HepG2 (cell line): ENCODE data around the gene CORO7. TPM values are rescaled to one million over a fixed set of nuclear protein-coding genes. Genes with fewer than 3 reads are reported as not detected.

Experiments used
- ATF1 ChIP-seq: IDR thresholded peaks from 2 replicates; pipeline ENCODE4 v1.6.1; 2016; ENCODE audit warnings: mild to moderate bottlenecking, control low read depth
- CREB3 ChIP-seq: sonication (generic); formaldehyde crosslinking; IDR thresholded peaks from 2 replicates; pipeline ENCODE4 v1.5.0; 2020; ENCODE audit warnings: missing genetic modification reagents
- FOXJ3 ChIP-seq: sonication (generic); formaldehyde crosslinking; IDR thresholded peaks from 2 replicates; pipeline ENCODE4 v1.4.0; 2020; ENCODE audit warnings: missing genetic modification reagents, mild to moderate bottlenecking, borderline replicate concordance
- GLI4 ChIP-seq: sonication (generic); formaldehyde crosslinking; IDR thresholded peaks from 2 replicates; pipeline ENCODE4 v1.5.1; 2020; ENCODE audit warnings: missing genetic modification reagents, mild to moderate bottlenecking, moderate library complexity, borderline replicate concordance
- HCFC1 ChIP-seq: fragments of 150-350 bp; IDR thresholded peaks from 2 replicates; pipeline ENCODE4 v1.6.1; 2014; ENCODE audit warnings: low read depth, low read length
- HES4 ChIP-seq: sonication (generic); formaldehyde crosslinking; IDR thresholded peaks from 2 replicates; pipeline ENCODE4 v1.9.0; 2021; ENCODE audit warnings: mild to moderate bottlenecking, missing genetic modification reagents, borderline replicate concordance
- HOXA3 ChIP-seq: sonication (generic); formaldehyde crosslinking; IDR thresholded peaks from 2 replicates; pipeline ENCODE4 v1.5.0; 2020; ENCODE audit warnings: missing genetic modification reagents
- KAT8 ChIP-seq: IDR thresholded peaks from 2 replicates; pipeline ENCODE4 v1.6.1; 2016; ENCODE audit warnings: missing genetic modification reagents, missing compliant biosample characterization
- NFE2L2 ChIP-seq: fragments of 150-350 bp; IDR thresholded peaks from 2 replicates; pipeline ENCODE4 v1.6.1; 2014; ENCODE audit warnings: low read length
- NR2F1 ChIP-seq, 2 experiments: fragments of 450-650 bp in 1 of 2; formaldehyde crosslinking in 1 of 2; IDR thresholded peaks; 2 replicates each; pipeline versions ENCODE4 v1.5.0 to v1.6.1; 2016 to 2020; ENCODE audit warnings: mild to moderate bottlenecking in 1 of 2, missing compliant biosample characterization in 1 of 2, missing genetic modification reagents in 1 of 2, moderate library complexity in 1 of 2
- NR3C1 ChIP-seq: sonication (generic); formaldehyde crosslinking; IDR thresholded peaks from 2 replicates; pipeline ENCODE4 v1.4.0; 2020; ENCODE audit warnings: missing genetic modification reagents
- SCMH1 ChIP-seq: sonication (generic); formaldehyde crosslinking; IDR thresholded peaks from 2 replicates; pipeline ENCODE4 v1.9.0; 2021; ENCODE audit warnings: missing genetic modification reagents, mild to moderate bottlenecking, borderline replicate concordance
- TRAFD1 ChIP-seq: sonication (generic); formaldehyde crosslinking; IDR thresholded peaks from 2 replicates; pipeline ENCODE4 v1.5.1; 2020; ENCODE audit warnings: missing genetic modification reagents, mild to moderate bottlenecking, borderline replicate concordance
- ZMAT3 ChIP-seq: sonication (generic); formaldehyde crosslinking; conservative IDR thresholded peaks from 2 replicates; pipeline ENCODE4 v1.7.0; 2021; ENCODE audit warnings: missing genetic modification reagents
- ZNF331 ChIP-seq: sonication (generic); formaldehyde crosslinking; IDR thresholded peaks from 2 replicates; pipeline ENCODE4 v1.4.0; 2020; ENCODE audit warnings: missing genetic modification reagents
- ZNF354B ChIP-seq: sonication (generic); formaldehyde crosslinking; IDR thresholded peaks from 2 replicates; pipeline ENCODE4 v1.8.0; 2022; ENCODE audit warnings: mild to moderate bottlenecking, missing genetic modification reagents
- ZNF44 ChIP-seq: sonication (generic); formaldehyde crosslinking; IDR thresholded peaks from 2 replicates; pipeline ENCODE4 v1.5.1; 2020; ENCODE audit warnings: mild to moderate bottlenecking, missing genetic modification reagents
- ZNF556 ChIP-seq: sonication (generic); formaldehyde crosslinking; IDR thresholded peaks from 2 replicates; pipeline ENCODE4 v1.4.0; 2020; ENCODE audit warnings: mild to moderate bottlenecking, missing genetic modification reagents, borderline replicate concordance
- ZNF570 ChIP-seq: sonication (generic); formaldehyde crosslinking; IDR thresholded peaks from 2 replicates; pipeline ENCODE4 v1.4.0; 2020; ENCODE audit warnings: mild to moderate bottlenecking, missing genetic modification reagents, borderline replicate concordance
- ZNF589 ChIP-seq: sonication (generic); formaldehyde crosslinking; conservative IDR thresholded peaks from 2 replicates; pipeline ENCODE4 v1.8.0; 2022; ENCODE audit warnings: mild to moderate bottlenecking, moderate library complexity, missing genetic modification reagents
- ZNF724P ChIP-seq: sonication (generic); formaldehyde crosslinking; IDR thresholded peaks from 2 replicates; pipeline ENCODE4 v1.8.0; 2022; ENCODE audit warnings: missing genetic modification reagents, borderline replicate concordance
- ZNF776 ChIP-seq: sonication (generic); formaldehyde crosslinking; IDR thresholded peaks from 2 replicates; pipeline ENCODE4 v1.4.0; 2020; ENCODE audit warnings: mild to moderate bottlenecking, missing genetic modification reagents
- ZNF83 ChIP-seq: sonication (generic); formaldehyde crosslinking; IDR thresholded peaks from 2 replicates; pipeline ENCODE4 v1.4.0; 2020; ENCODE audit warnings: missing genetic modification reagents, mild to moderate bottlenecking, borderline replicate concordance
- polyA plus RNA-seq, 8 experiments: library from polyadenylated mRNA; depleted of rRNA in 3 of 8; stranded (reverse) in 7 of 8; unstranded in 1 of 8; fragments of >200 nt; fragmentation: Illumina TruSeq in 4 of 8; extraction: Trizol in 4 of 8; gene quantifications; 2 replicates each; pipeline versions ENCODE4 v1.2.1 to v1.2.3, GENCODE V29; 2011 to 2016; ENCODE audit warnings: low read depth in 4 of 8, missing spikeins in 1 of 8, mixed read lengths in 1 of 8; ENCODE audit not compliant: insufficient read depth in 1 of 8
- total RNA-seq, 5 experiments: library from RNA; depleted of rRNA; stranded (reverse); fragments of >200 nt; fragmentation: Illumina TruSeq; extraction: Trizol; gene quantifications; 2 replicates each; pipeline ENCODE4 v1.2.3, GENCODE V29; 2016; ENCODE audit warnings: low read depth in 1 of 5
- TF ChIP-seq, protein P1 (sequence below): sonication (generic); formaldehyde crosslinking; IDR thresholded peaks from 2 replicates; pipeline ENCODE4 v1.4.0; 2020; ENCODE audit warnings: missing genetic modification reagents
- TF ChIP-seq, protein P2 (sequence below): sonication (generic); formaldehyde crosslinking; IDR thresholded peaks from 2 replicates; pipeline ENCODE4 v1.8.0; 2022; ENCODE audit warnings: missing genetic modification reagents, low read depth, mild to moderate bottlenecking, borderline replicate concordance
- TF ChIP-seq, protein P3 (sequence below): sonication (generic); formaldehyde crosslinking; IDR thresholded peaks from 2 replicates; pipeline ENCODE4 v1.4.0; 2020; ENCODE audit warnings: missing genetic modification reagents, borderline replicate concordance

Gene CORO7
- total and polyA plus RNA-seq, 2 of the 13 experiments (the other 11 are each of a cell fraction or from before 2014, with no cell fraction given) = 9.9 to 14.3 TPM

DNA sequence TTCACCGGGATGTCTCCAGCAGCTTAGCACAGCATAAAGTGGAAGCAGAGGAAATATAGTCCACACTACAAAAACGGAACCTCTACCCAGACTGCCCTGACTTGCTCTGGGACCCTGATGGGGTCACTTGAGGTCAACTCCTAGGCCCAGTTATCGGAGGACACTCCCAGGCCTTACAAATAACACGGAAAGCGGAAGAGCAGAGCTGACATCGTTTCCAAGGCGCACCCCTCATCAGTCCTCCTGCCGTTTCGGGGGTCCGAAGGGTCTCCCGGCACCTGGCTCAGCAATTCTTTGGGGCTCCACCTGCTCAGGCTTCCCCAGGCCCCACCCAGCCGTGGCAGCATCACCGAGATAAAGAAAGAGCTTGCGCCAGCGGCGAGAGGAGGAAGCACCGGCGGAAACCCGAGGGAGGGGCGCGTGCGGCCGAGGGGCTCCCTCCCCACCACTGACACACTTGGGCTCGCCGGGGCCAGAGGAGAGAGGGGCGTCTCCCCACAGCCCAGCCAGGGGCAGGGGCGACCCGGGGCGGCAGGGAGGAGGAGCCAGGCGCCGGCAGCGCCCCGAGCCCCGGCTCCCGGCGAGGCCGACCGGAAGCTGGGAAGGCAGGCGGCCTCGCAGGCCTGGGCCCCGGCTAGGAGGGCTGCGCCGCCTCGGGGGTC lies 727 bp downstream of the CORO7 start (continued):
- TF ChIP-seq NFE2L2 (no peak), ZNF724P (CRISPR knock-in tag) (no peak), TRAFD1 (CRISPR knock-in tag) (no peak), ZNF44 (CRISPR knock-in tag) (0 out of 2 replicates have a peak, but pooled peaks have one; percentile 52), ZNF589 (CRISPR knock-in tag) (no peak; the same call in 1 of the 2 replicates), ZNF331 (CRISPR knock-in tag) (no peak), ZMAT3 (CRISPR knock-in tag) (no peak), KAT8 (CRISPR knock-in tag) (no peak), ATF1 (CRISPR knock-in tag) (no peak), ZNF83 (CRISPR knock-in tag) (no peak), ZNF570 (CRISPR knock-in tag) (no peak), HES4 (CRISPR knock-in tag) (no peak), CREB3 (CRISPR knock-in tag) (no peak), NR3C1 (no peak), HCFC1 (no peak), NR2F1 (CRISPR knock-in tag; IDR thresholded peaks at IDR 0.05) (peak in 1 of 2 experiments; percentile 54; a peak in 2 of 4 replicates), ZNF556 (CRISPR knock-in tag) (0 out of 2 replicates have a peak, but pooled peaks have one; percentile 10), FOXJ3 (no peak), HOXA3 (peak; percentile 48), SCMH1 (CRISPR knock-in tag) (no peak), ZNF354B (CRISPR knock-in tag) (no peak), GLI4 (CRISPR knock-in tag) (no peak), ZNF776 (no peak)
- TF ChIP-seq, protein P1, sequence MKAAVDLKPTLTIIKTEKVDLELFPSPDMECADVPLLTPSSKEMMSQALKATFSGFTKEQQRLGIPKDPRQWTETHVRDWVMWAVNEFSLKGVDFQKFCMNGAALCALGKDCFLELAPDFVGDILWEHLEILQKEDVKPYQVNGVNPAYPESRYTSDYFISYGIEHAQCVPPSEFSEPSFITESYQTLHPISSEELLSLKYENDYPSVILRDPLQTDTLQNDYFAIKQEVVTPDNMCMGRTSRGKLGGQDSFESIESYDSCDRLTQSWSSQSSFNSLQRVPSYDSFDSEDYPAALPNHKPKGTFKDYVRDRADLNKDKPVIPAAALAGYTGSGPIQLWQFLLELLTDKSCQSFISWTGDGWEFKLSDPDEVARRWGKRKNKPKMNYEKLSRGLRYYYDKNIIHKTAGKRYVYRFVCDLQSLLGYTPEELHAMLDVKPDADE (CRISPR knock-in tag) = no peak
- TF ChIP-seq, protein P2, sequence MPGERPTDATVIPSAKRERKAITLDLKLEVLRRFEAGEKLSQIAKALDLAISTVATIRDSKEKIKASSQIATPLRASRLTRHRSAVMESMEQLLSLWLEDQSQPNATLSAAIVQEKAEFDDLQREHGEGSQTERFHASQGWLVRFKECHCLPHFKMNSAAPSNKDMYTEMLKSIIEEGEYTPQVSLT = no peak
- TF ChIP-seq, protein P3, sequence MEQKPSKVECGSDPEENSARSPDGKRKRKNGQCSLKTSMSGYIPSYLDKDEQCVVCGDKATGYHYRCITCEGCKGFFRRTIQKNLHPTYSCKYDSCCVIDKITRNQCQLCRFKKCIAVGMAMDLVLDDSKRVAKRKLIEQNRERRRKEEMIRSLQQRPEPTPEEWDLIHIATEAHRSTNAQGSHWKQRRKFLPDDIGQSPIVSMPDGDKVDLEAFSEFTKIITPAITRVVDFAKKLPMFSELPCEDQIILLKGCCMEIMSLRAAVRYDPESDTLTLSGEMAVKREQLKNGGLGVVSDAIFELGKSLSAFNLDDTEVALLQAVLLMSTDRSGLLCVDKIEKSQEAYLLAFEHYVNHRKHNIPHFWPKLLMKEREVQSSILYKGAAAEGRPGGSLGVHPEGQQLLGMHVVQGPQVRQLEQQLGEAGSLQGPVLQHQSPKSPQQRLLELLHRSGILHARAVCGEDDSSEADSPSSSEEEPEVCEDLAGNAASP (CRISPR knock-in tag) = peak; percentile 97
